Measurements from ENCODE around the gene GFRA1.

GFRA1 gene

DNA sequence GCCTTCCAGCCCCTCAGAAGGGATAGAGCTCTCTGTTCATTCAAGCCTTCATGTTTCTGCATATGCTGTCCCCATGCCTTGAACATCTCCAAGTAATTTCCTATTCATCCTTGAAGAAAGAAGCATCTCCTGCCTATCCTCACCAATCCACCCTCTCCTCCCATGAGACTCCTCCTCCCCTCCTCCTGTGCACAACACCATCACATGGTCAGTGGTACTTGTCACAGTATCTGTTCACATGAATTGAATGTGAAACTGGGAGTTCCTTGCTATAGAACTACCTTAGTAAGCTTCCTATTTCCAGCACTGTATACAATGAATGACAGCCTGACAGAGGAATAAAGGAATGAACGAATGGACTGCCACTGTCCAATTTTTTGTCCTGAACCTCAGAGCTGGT lies 115.5 kb downstream of the GFRA1 start:
- DNase-seq, result no peak

DNA sequence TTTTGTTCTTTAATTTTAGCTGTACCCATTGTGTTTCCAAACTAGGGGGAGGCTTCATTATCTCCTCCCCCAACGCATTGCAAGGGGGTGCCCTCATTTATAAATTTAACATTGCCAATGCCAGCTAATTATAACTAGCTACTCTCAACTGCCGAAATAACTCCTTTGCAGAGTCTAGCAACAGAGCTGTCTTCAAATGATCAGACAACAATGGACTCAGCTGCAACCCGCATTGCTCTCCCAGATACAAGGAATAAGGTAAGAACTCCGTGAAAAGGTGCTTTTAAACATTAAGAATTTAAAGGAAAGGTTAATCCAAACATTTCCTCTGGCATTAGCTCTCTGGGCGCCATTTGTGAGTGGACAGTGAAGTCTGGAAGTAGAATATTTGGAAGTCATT lies 116.2 kb downstream of the GFRA1 start:
- no peak for DNase-seq

DNA sequence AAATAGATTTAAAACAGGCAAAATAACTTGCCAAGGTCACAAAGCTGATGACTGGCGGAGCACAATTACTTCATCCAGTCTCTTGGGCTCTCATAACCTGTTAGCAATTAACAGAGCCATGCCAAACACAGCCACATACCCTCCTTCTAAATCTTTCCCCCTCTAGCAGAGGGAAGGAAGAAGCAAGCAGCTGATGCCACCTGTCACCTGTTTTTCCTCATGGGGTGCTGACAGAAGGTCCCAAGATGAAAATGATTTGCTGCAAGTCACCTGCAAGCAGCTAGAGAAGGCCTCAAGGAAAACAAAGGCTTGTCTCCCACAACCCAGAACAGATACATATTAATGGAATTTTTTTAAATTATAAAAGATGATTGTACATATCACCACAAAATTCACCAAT lies 117.8 kb downstream of the GFRA1 start:
- DNase-seq, result no peak

DNA sequence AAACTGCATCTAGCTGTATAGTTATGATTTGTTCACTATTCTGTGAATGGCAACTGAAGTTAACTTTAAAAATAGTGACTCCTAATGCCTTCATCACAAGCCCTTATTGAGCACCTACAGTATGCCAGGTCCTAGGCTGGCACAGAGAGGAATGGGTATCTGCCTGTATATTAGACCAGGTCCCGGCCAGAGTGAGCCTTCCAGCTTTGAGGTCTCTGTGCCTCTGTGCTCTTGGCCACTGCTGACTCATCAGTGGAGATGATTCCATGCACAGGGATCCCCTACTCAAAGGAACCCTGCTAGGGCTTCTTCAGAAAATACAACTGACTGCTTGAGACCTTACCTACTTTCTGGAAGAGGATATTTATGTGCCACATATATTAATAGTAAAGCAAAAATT lies 118.4 kb downstream of the GFRA1 start:
- no peak for DNase-seq

DNA sequence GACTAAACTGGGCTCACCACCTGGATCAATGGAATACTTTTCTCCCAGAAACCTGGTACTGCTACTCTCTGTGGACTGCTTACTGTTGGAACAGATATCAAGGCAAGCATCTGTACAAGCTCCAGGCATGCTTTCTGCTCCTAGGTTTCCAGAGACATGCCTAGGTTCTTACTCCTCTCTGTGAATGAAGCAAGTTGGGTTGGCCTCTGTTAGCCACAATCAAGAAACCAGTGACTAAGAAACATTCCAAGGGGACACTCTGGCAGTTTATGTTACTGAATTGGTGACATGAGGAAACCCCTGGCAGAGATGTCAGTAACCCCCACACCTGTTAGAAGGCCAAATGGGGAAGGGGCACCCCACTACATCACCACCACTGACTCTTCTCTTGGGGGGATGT lies 121.9 kb downstream of the GFRA1 start:
- DNase-seq, result no peak

DNA sequence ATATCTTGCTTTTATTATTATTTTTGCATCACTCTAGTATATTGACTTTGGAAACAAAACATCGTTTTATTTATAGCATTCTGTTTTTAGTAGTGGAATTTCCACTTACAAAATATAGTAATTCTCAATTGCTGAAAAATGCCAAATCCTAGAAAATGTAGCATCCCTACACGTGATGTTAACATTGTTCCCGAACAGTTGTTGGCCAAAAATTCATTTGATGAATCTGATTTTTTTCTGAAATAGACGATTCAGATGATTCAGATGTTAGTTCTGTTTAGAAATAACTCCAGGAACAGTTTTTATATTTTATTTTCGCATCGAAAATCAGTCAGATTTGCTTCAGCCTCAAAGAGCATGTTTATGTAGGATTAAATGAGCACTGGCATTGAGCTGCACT lies 122.4 kb downstream of the GFRA1 start:
- no peak for DNase-seq

DNA sequence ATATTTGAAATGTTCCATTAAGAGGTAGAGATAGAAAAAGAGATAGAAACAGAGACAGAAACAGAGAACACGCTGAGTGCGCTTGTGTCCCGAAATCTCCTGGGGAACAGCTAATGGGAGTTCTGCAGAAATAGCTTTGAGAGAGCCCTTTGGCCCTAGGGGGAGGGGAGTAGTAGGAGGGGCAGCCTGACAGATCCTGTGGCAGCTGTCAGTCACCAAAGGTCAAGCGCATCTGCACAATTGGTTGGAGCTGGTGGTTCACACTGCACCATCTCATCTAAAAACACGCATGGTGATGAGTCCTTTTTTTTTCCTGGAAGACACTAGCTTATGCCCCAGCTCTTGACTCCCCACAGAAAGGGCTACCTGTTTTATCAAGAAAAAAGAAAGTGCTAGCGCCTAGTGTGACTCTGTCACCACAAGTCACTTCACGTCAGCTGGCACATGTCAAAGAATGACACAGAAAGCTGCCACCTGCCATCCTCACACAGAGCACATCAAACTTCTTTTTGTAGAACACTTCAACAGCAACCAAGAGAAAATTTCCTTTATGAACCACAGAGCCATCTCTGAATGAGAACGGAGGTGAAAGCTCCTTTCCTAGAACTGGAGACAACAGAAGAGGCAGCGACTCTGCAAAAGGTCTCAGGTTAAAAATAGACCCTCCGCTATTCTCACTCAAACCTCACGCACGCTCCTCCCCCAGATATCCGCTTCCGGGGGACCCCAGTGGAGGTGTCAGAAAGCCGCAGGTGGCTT lies 125.7 kb downstream of the GFRA1 start:
- no peak for DNase-seq

DNA sequence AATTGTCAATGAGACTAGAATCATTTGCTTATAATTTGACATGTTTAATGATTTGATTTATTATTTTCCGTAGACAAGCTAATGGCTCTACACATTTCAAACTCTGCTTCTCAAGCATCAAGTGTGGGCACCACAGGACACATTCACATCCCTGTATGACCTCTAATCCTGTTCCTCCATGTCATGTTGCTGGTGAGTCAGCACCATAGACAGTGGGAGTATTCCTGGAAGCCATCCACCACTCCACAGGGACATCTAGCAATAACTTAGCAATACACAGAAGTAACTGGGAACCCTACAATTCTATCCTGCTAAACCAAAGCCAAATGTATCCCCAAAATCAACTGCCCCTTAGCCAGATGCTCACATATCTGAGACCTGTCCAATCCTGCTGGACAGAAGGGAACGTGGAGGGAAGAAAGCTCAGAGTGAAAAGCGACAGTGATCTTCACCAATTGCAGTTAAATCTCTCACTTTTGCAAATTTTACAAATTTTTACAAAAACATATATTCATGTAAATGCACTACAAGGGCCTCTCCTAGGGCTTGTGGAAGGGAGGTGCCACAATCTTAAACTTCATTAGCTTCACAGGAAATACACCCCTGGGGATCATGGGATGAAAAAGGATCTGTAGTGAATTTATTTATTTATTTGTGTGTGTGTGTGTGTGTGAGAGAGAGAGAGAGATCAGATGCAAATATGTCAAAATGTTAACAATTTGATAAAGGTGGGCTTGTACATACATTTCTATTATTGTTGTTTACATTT lies 126.5 kb downstream of the GFRA1 start:
- no peak for DNase-seq

DNA sequence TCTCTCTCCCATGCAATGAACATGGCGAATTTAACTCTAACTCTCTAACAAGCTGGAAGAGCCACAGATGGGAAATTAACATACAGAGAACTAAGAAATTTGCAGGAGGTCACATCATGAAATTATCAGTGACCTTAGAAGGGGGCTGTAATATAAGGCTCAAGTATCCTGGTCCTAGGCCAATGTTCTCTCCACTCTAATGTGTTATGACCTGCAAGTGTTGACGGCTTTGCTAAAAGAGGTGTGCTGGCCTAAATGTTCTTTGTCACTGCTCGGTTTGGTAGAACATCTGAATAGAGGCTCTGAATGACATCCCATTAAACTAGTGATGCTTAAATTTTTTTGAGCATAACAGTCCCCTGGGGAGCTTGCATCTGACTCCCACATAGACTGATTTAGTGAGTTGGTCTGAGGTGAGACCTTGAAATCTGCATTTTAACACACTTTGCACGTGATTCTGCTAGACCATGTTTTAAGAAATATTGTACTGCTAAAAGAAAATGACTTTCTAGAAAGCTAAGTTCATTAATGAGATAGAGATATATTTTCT lies 129.3 kb downstream of the GFRA1 start:
- DNase-seq, result no peak

DNA sequence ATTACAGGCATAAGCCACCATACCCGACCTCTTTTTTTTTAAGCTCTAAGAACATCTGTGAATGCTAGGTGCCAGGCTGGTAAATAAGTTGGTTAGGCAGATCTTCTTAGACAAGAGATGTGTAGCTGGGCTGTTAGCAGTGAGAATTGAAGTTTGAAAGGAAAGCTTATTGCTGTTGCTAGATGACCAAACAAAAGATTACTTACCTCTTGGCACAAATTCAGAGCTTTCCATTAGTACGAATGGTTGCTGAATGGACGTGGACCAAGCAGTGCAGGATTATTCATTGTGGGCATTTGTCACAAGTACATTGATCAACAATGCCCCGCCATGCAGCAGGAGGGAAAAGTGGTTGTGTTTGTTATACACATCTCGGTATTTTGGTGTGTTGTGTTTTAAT lies 131.2 kb downstream of the GFRA1 start:
- no peak for DNase-seq

DNA sequence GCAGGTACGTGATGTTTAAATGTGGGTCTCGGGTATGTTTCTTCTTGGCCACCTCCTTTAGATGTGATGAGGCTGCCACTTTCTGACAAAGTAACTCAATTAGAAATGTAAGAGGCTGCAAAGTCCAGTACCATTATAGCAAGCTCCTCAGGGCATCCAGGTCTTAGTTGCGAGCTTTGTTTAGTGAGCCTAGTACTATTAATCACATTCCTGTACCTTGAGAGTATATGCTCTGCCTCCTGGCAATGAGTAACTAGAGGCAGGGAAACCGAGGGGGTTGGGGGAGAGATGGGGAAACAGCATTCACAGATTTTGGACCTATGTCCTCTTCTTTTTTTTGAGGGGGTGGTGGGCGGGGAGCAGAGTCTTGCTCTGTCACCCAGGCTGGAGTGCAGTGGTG lies 131.8 kb downstream of the GFRA1 start:
- DNase-seq, result no peak

DNA sequence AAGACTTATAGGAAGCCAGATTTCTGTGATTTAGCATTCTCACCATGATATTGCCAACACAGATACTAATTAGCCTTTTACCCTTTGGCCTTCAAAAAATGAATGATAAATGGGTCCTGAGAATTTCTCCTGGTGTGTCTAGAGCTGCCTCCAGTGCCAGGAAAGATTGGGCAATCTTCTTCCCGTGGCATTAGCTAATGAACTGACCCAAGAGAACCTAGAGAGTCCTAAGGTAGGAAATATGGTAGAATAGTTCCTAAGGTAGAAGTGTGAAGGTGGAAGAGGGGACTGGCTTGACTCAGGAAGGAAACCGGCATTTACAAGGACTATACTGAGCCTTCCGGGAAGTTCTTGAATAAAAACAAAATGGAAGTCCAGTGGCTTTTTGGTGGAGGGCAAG lies 133.1 kb downstream of the GFRA1 start:
- no peak for DNase-seq

DNA sequence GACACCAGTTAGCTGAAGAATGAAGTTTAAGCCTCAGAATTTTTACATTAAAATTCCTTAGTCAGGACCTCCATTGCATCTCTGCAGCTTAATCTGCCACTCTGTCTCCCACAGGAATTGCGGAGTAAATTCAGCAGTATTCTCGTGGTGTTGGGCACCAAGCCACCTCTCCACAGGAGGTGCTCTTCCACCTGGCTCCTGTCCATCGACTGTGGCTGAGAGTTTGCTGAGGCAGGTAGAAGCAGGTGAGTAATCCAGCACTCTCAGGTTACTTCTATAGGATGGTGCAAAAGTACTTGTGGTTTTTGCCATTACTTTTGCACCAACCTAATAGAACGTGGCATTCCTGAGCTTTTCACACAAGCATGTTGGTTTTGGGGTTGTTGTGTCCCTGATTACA lies 134.1 kb downstream of the GFRA1 start:
- peak in 1 of 2 experiments; percentile 26 for DNase-seq

DNA sequence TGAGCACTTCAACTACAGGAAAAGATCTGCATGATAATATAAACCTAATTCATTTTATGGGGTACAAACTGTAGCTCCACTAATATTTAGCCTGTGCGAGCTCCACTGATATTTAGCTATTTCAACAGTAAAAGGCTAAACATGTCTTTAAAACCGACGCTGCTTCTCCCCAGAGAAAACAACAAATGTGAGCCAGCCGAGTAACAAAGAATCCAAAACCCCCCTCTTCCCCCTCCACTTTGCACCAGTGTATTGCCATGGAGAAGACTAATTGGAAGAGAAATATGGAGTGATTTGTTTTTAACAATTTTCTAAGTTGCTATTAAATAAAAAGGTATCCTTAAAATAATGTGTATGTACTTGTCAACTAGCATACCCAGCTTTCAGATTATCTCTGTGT lies 136.7 kb downstream of the GFRA1 start:
- DNase-seq, result no peak

DNA sequence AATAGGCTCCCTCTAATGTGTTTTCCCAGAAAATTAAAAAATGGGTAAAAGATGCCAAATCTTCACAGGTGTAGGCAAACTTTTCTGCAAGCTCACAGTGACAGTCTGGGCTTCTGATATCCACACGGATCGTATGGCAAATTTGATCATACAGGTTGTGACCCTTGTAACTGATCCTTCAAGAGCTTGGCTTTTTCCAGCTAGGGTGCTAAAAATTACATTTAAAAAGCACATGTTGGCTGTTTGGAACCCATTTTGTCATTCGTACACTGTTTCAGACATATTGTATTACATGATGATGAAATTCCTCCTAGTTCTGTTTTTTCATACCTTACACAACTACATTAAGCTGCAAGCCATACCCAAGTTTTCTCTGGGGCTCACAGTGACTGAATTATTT lies 138.7 kb downstream of the GFRA1 start:
- no peak for DNase-seq

DNA sequence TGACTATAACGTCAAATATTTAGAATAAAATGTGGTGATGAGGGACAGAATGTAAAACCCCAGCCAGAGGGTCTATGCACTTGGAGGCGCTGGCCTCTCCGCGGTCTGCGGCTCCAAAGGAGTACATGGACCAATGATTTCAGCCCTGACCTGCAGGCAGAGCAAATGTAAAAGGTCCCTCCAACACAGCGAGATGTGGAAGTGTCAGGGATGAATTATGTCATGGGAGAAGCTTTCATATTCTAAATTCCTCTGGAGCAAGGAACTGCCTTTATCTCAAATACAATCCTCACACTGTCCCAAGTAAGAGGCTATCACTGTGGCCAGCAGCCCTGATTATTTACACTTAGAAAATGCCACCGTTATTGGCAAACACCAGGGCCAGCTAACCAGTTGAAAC lies 139.4 kb downstream of the GFRA1 start:
- DNase-seq, result no peak

DNA sequence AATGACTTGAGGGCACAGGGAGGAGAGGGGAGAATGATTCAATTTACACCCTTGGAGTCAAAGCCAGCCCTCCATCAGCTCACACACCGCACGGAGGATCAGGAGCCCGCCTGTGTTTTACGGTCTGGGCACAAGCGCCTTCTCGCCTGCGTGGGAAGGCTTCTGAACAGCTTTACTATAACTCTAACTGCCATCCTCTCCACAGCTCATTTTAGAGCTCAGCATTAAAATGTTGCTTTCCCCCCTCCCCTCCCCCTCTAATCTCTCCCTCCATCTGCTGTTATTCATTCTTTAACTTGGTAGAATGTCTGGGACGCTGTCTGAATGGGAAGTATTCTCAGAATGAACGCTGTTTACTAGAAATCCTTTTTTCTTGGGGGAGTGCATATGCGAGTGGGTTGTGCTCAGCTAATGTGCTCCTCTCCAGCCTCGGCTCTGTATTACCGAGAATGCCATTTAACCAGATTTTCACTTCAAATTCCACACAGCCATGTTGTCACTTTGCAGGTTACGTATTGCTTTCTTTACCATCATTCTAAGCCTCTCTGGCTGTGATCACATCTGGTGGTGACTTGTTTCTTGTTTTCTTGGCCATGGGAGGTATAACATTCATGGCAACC lies 140.1 kb downstream of the GFRA1 start:
- DNase-seq, result no peak

DNA sequence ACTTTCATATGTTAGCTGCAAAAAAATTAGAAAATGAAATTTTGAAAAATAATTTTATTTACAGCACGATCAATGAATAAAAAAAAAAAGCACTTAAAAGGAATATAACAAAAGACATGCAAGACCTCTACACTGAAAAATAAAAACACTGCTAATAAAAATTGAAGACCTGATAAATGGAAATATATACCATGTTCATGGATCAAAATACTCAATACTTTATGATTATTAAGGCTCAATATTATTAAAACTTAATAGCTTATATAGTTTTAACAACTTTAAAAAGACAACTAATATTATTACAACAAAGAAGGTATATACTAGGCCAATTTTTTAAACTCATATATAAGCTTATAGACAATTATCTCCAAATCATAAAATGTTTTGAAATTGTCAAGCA lies 143.0 kb downstream of the GFRA1 start:
- no peak for DNase-seq

DNA sequence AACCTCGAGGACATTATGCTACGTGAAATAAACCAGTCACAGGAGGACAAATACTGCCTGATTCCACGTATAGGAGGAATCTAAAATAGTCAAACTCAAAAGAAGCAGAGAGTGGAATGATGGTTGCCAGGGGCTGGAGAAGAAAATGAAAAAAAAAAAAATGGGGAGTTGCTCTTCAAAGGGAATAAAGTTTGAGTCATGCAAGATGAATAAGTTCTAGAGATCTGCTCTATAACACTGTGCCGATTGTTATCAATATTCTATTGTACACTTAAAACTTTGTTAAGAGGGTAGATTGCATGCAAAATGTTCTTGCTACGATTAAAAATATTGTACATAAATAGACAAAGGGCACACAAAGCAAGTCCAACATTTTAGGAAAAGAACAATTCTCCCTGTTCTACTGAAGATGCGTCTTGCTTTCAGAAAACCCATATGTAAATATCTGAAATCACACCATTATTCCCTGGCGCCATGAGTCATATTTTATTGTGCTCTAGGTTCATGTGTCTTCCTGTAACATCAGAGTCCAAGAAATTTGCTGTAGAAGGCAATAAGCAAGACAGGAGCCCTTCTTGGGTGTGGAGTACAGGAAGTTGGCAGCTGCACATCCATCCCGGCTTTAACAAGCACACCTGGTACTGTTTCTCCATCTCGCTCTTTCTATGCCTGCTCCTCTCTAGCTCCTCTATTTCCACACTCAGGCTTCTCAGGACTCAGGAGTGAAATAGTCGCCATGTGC lies 145.9 kb downstream of the GFRA1 start:
- DNase-seq, result no peak

DNA sequence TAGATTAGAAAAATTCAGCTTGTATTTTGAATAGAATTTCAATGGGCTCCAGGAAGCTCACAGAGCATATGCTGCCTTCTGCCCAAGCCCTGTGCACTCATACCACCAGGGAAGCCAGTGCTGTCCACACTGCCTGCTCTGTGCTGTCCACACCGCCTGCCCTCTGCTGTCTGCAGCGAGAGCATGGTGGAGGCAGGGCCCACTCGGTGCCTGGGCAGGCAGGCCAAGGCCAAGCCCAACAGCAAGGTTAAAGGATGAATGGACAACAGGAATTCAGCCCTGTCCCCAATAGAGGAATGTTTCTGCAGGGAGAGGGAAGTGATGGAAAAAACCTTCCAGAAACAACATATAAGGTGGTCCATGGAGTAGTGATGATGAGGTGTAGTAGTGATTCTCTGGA lies 146.8 kb downstream of the GFRA1 start:
- DNase-seq, result no peak

DNA sequence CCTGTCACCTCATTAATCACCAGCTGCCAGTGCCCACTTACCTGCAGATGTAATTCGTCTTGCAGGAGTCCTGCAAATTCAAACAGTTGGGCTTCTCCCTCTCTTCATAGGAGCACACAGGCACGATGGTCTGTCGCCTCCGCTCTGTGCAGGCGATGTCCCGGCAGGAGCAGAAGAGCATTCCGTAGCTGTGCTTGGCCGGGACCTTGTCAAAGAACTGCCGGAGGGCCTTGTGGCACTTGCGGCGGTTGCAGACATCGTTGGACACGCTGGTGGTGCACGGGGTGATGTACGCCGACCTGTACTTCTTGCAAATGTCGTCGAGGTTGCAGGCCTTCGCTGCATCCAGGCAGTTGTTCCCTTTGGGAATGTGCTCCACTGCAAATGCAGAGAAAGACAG lies 147.8 kb downstream of the GFRA1 start:
- no peak for DNase-seq

DNA sequence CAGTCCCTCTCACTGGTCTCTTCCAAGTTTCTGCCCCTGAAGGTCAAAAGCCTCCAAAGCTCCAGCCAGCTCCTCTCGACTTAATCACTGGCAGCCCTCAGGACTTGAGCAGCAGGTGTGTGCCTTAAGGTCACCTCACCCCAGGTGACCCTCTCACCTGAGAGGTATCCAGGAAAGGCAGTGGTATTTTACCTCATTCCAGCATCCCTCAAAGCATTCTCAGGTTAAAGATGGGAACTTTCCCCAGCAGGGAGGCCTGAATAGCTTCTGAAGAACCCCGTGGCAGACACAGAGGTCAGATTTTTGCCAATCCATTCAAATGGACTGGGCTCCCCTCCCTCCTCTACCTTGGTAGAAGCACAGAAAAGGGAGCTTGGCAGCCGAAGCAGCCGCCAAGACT lies 148.2 kb downstream of the GFRA1 start:
- DNase-seq, result no peak

DNA sequence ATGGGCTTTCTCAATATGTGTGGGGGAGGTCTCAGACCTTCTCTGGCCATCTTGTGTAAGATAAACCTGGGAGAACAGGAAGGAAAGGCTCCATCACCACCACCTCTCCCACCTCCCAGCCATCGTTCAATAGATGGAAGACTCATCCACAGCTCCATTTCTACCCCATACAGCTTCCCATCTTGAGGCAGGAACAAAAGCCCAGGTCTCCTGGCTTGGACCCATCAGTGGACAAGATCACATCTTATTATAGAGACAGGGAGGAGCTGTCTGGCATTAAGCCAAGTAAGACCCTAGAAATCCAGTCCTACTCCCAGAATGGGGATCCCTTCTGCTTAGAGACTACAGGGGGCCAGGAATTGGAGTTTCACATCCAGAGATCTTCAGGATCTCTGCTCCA lies 150.3 kb downstream of the GFRA1 start:
- no peak for DNase-seq
